H1 (cell line): Measurements from ENCODE around the gene KCNA2. TPM values are rescaled to one million over a fixed set of nuclear protein-coding genes. Genes with fewer than 3 reads are reported as not detected.

Experiments used
- CTCF ChIA-PET: fragments of 300-600 bp; sonication (Branson Sonifier 250); formaldehyde crosslinking; loops from one replicate; lab custom pipeline; 2021; ENCODE audit not compliant: partially characterized antibody; lab: Charles Lee
- POLR2A ChIA-PET: fragments of 300-600 bp; sonication (Branson Sonifier 250); formaldehyde crosslinking; loops from one replicate; lab custom pipeline; 2021; ENCODE audit warnings: inconsistent platforms; ENCODE audit not compliant: partially characterized antibody; lab: Charles Lee
- DNase-seq, 2 experiments: peaks; one replicate each; pipeline versions ENCODE4 v3.0.0 to v3.0.0-alpha.2; 2010 to 2022; ENCODE audit warnings: low spot score in 2 of 2, low read depth in 1 of 2, mixed read lengths in 1 of 2
- FAIRE-seq: peaks from 2 replicates; lab custom pipeline; 2011; peaks lifted over from hg19 to GRCh38; lab: Jason Lieb, UNC
- H2AFZ ChIP-seq: 2 replicates; pipeline ENCODE4 v1.8.1; 2012; ENCODE audit warnings: low read length, inconsistent platforms
- H2AK5ac ChIP-seq: 2 replicates; pipeline ENCODE4 v1.6.1; 2013; ENCODE audit warnings: low read depth, low read length
- H2BK120ac ChIP-seq: replicated peaks from 2 replicates; pipeline ENCODE3; 2013; ENCODE audit warnings: low read depth, low read length, inconsistent platforms
- H2BK12ac ChIP-seq: 2 replicates; pipeline ENCODE4 v1.6.1; 2013; ENCODE audit warnings: low read depth, low read length
- H2BK15ac ChIP-seq: 2 replicates; pipeline ENCODE4 v1.6.1; 2013; ENCODE audit warnings: low read length
- H2BK20ac ChIP-seq: 2 replicates; pipeline ENCODE4 v1.6.1; 2013; ENCODE audit warnings: low read length
- H2BK5ac ChIP-seq: 2 replicates; pipeline ENCODE4 v1.6.1; 2013; ENCODE audit warnings: low read depth, low read length
- H3K14ac ChIP-seq: 2 replicates; pipeline ENCODE4 v1.6.1; 2013; ENCODE audit warnings: inconsistent platforms; ENCODE audit not compliant: insufficient read length
- H3K18ac ChIP-seq: 2 replicates; pipeline ENCODE4 v1.6.1; 2013; ENCODE audit warnings: low read length; ENCODE audit errors: extremely low read depth
- H3K23ac ChIP-seq: 2 replicates; pipeline ENCODE4 v1.6.1; 2013; ENCODE audit warnings: inconsistent platforms; ENCODE audit not compliant: insufficient read length
- H3K23me2 ChIP-seq: 2 replicates; pipeline ENCODE4 v1.6.1; 2013; ENCODE audit warnings: low read depth, low read length
- H3K27ac ChIP-seq: 2 replicates; pipeline ENCODE4 v1.6.1; 2011; ENCODE audit warnings: low read depth, low read length, inconsistent platforms
- H3K27me3 ChIP-seq, 4 experiments: replicated peaks in 1 of 4; 1 replicate in 1 of 4; 2 replicates in 3 of 4; pipeline versions ENCODE4 v1.6.1 to v1.8.1; 2011 to 2013; ENCODE audit warnings: low read length in 3 of 4, mild to moderate bottlenecking in 3 of 4, inconsistent platforms in 2 of 4, mixed read lengths in 2 of 4, moderate library complexity in 1 of 4; ENCODE audit not compliant: control insufficient read depth in 3 of 4, insufficient read depth in 3 of 4; ENCODE audit errors: extremely low read depth in 1 of 4
- H3K36me3 ChIP-seq, 4 experiments: 2 replicates each; pipeline versions ENCODE4 v1.6.1 to v1.8.1; 2011 to 2013; ENCODE audit warnings: mild to moderate bottlenecking in 4 of 4, low read length in 3 of 4, moderate library complexity in 2 of 4, control low read depth in 1 of 4, inconsistent platforms in 1 of 4; ENCODE audit not compliant: insufficient read depth in 4 of 4, control insufficient read depth in 2 of 4
- H3K4ac ChIP-seq: replicated peaks from 2 replicates; pipeline ENCODE3; 2013; ENCODE audit warnings: low read length, low read depth, mixed read lengths, inconsistent platforms; ENCODE audit not compliant: insufficient read length
- H3K4me1 ChIP-seq, 4 experiments: replicated peaks in 1 of 4; 1 replicate in 1 of 4; 2 replicates in 3 of 4; pipeline versions ENCODE4 v1.6.1 to v1.8.1; 2011 to 2013; ENCODE audit warnings: low read length in 3 of 4, inconsistent platforms in 2 of 4, mixed read lengths in 1 of 4; ENCODE audit not compliant: insufficient read depth in 4 of 4, control insufficient read depth in 3 of 4
- H3K4me2 ChIP-seq, 2 experiments: 2 replicates each; pipeline versions ENCODE4 v1.6.1 to v1.8.1; 2011 to 2013; ENCODE audit warnings: low read depth in 2 of 2, low read length in 2 of 2, control low read depth in 1 of 2, inconsistent platforms in 1 of 2, mild to moderate bottlenecking in 1 of 2; ENCODE audit not compliant: insufficient read depth in 1 of 2
- H3K4me3 ChIP-seq, 4 experiments: fragments of 200-600, 300-600 bp in 1 of 4; sonication (generic), shearing (Covaris generic), sonication (Bioruptor Twin) in 1 of 4; 2 replicates each; pipeline versions ENCODE4 v1.5.1 to v1.8.1; 2011 to 2016; ENCODE audit warnings: low read length in 4 of 4, low read depth in 3 of 4, control low read depth in 2 of 4, inconsistent platforms in 2 of 4, mild to moderate bottlenecking in 2 of 4, mixed read lengths in 1 of 4, moderate library complexity in 1 of 4; ENCODE audit not compliant: insufficient read depth in 2 of 4; ENCODE audit errors: extremely low read depth in 1 of 4
- H3K56ac ChIP-seq: replicated peaks from 2 replicates; pipeline ENCODE3; 2013; ENCODE audit warnings: low read depth, mild to moderate bottlenecking, mixed read lengths, low read length, inconsistent platforms; ENCODE audit not compliant: insufficient read length
- H3K79me1 ChIP-seq: 2 replicates; pipeline ENCODE4 v1.6.1; 2013; ENCODE audit warnings: low read depth, low read length, control low read depth
- H3K79me2 ChIP-seq, 2 experiments: 2 replicates each; pipeline versions ENCODE4 v1.6.1 to v1.8.1; 2012 to 2013; ENCODE audit warnings: low read length in 2 of 2, mild to moderate bottlenecking in 2 of 2, inconsistent platforms in 1 of 2; ENCODE audit not compliant: insufficient read depth in 2 of 2, control insufficient read depth in 1 of 2
- H3K9ac ChIP-seq, 4 experiments: replicated peaks in 1 of 4; 1 replicate in 1 of 4; 2 replicates in 3 of 4; pipeline versions ENCODE4 v1.6.1 to v1.8.1; 2011 to 2013; ENCODE audit warnings: low read depth in 3 of 4, low read length in 3 of 4, control low read depth in 2 of 4, mild to moderate bottlenecking in 2 of 4, moderate library complexity in 2 of 4, inconsistent platforms in 1 of 4; ENCODE audit errors: extremely low read depth in 1 of 4
- H3K9me3 ChIP-seq, 2 experiments: 2 replicates each; pipeline versions ENCODE4 v1.6.1 to v1.8.1; 2012 to 2013; ENCODE audit warnings: mild to moderate bottlenecking in 2 of 2, moderate library complexity in 2 of 2, control low read depth in 1 of 2, inconsistent platforms in 1 of 2, low read depth in 1 of 2, low read length in 1 of 2, mixed read lengths in 1 of 2; ENCODE audit not compliant: insufficient read depth in 2 of 2
- H4K20me1 ChIP-seq, 2 experiments: replicated peaks in 1 of 2; 2 replicates each; pipeline versions ENCODE3 to v1.8.1; 2011 to 2013; ENCODE audit warnings: inconsistent platforms in 2 of 2, low read length in 2 of 2, mild to moderate bottlenecking in 1 of 2; ENCODE audit not compliant: insufficient read depth in 2 of 2, control insufficient read depth in 1 of 2
- H4K5ac ChIP-seq: 2 replicates; pipeline ENCODE4 v1.6.1; 2013; ENCODE audit warnings: low read length, low read depth, mixed read lengths, inconsistent platforms; ENCODE audit not compliant: insufficient read length
- H4K8ac ChIP-seq: 2 replicates; pipeline ENCODE4 v1.8.0; 2013; ENCODE audit warnings: mild to moderate bottlenecking, moderate library complexity, low read length, inconsistent platforms; ENCODE audit not compliant: insufficient read depth; ENCODE audit errors: extremely low read depth
- H4K91ac ChIP-seq: replicated peaks from 2 replicates; pipeline ENCODE3; 2013; ENCODE audit warnings: low read length, mixed read lengths, inconsistent platforms; ENCODE audit not compliant: insufficient read length
- ATF3 ChIP-seq: IDR thresholded peaks from 2 replicates; pipeline ENCODE4 v1.6.1; 2011; ENCODE audit warnings: low read depth, mild to moderate bottlenecking, low read length; ENCODE audit not compliant: insufficient read depth
- BCL11A ChIP-seq, 2 experiments: IDR thresholded peaks; one replicate each; pipeline ENCODE4 v1.6.1; 2011; ENCODE audit warnings: low read depth in 2 of 2, low read length in 2 of 2, mild to moderate bottlenecking in 2 of 2
- CEBPB ChIP-seq: IDR thresholded peaks from 2 replicates; pipeline ENCODE4 v1.6.1; 2012; ENCODE audit warnings: low read depth, low read length
- CHD2 ChIP-seq: IDR thresholded peaks from 2 replicates; pipeline ENCODE4 v1.6.1; 2012; ENCODE audit warnings: low read length, improper control_type of control experiment
- CREB1 ChIP-seq: IDR thresholded peaks from 2 replicates; pipeline ENCODE4 v1.6.1; 2012; ENCODE audit warnings: inconsistent platforms
- EGR1 ChIP-seq: IDR thresholded peaks from 2 replicates; pipeline ENCODE4 v1.6.1; 2011; ENCODE audit warnings: low read depth, low read length, borderline replicate concordance
- GABPA ChIP-seq: IDR thresholded peaks from 2 replicates; pipeline ENCODE4 v1.6.1; 2011; ENCODE audit warnings: mild to moderate bottlenecking, low read length, moderate library complexity, borderline replicate concordance; ENCODE audit not compliant: insufficient read depth
- JUND ChIP-seq: IDR thresholded peaks from 2 replicates; pipeline ENCODE4 v1.6.1; 2011; ENCODE audit warnings: mild to moderate bottlenecking, improper control_type of control experiment, low read length
- KDM1A ChIP-seq: fragments of 200-600, 300-600 bp; sonication (generic); IDR thresholded peaks from 2 replicates; pipeline ENCODE4 v1.7.1; 2016; ENCODE audit warnings: mild to moderate bottlenecking, low read length, borderline replicate concordance
- MAX ChIP-seq: IDR thresholded peaks from 2 replicates; pipeline ENCODE4 v1.6.1; 2012; ENCODE audit warnings: inconsistent platforms
- NRF1 ChIP-seq: IDR thresholded peaks from 2 replicates; pipeline ENCODE4 v1.6.1; 2011; ENCODE audit warnings: mild to moderate bottlenecking, low read depth, low read length, improper control_type of control experiment
- PHF8 ChIP-seq: fragments of 200-600 bp; sonication (generic); conservative IDR thresholded peaks from 2 replicates; pipeline ENCODE4 v1.7.1; 2012; ENCODE audit warnings: low read depth, mild to moderate bottlenecking, inconsistent platforms, low read length, moderate library complexity
- POLR2A ChIP-seq, 2 experiments: IDR thresholded peaks; 1 replicate in 1 of 2; 2 replicates in 1 of 2; pipeline ENCODE4 v1.6.1; 2011; ENCODE audit warnings: low read depth in 2 of 2, low read length in 2 of 2, mild to moderate bottlenecking in 2 of 2; ENCODE audit errors: control extremely low read depth in 1 of 2
- TAF1 ChIP-seq: IDR thresholded peaks from 2 replicates; pipeline ENCODE4 v1.6.1; 2011; ENCODE audit warnings: mild to moderate bottlenecking, low read depth, low read length
- TCF12 ChIP-seq: IDR thresholded peaks from 2 replicates; pipeline ENCODE4 v1.6.1; 2011; ENCODE audit warnings: low read depth, mild to moderate bottlenecking, low read length
- TEAD4 ChIP-seq: IDR thresholded peaks from 2 replicates; pipeline ENCODE4 v1.6.1; 2012; ENCODE audit warnings: low read depth, low read length, inconsistent platforms, mixed read lengths
- WGBS, 2 experiments: shearing (Covaris generic) in 1 of 2; methylation state at CpG; one replicate each; pipeline versions ENCODE4 v1.1.6 to v1.1.7; 2013 to 2015; ENCODE audit warnings: low lambda C conversion rate in 2 of 2, mixed read lengths in 2 of 2, inconsistent platforms in 1 of 2, low coverage in 1 of 2, missing lambda C conversion rate in 1 of 2; ENCODE audit not compliant: insufficient replicate concordance in 2 of 2, insufficient coverage in 1 of 2, insufficient read length in 1 of 2; ENCODE audit errors: extremely low coverage in 1 of 2, missing lambda C conversion rate in 1 of 2; 5-methylcytosine and 5-hydroxymethylcytosine counted together
- polyA plus RNA-seq, 7 experiments: library from polyadenylated mRNA; depleted of rRNA in 3 of 7; stranded (reverse) in 5 of 7; unstranded in 2 of 7; fragments of >200 nt in 5 of 7; fragments of 200-250 nt in 2 of 7; gene quantifications; 1 replicate in 5 of 7; 2 replicates in 1 of 7; 4 replicates in 1 of 7; pipeline versions ENCODE4 v1.2.1 to v1.2.3, GENCODE V29; 2011 to 2013; ENCODE audit warnings: missing spikeins in 2 of 7, mixed read lengths in 2 of 7
- total RNA-seq: library from RNA; stranded (reverse); fragmentation: NEBNext Ultra II Directional; extraction: Animal tissue kit (Norgen Biotek cat#: 25700); gene quantifications from 2 replicates; pipeline ENCODE4 v1.2.1, GENCODE V29; 2021

The KCNA2 gene
- total and polyA plus RNA-seq, 2 of the 8 experiments (the other 6 are each of a cell fraction or from before 2014, with no cell fraction given) = 0.26 to 0.78 TPM

- Histone ChIP-seq H3K9me3 (no peaks in the 10 kb centered on the region), H4K91ac (no peak overlapping the region), H3K79me2 (no peaks in the 10 kb centered on the region), H3K14ac (no peak overlapping the region), H2BK20ac (no peak overlapping the region), H3K36me3 (no peaks in the 10 kb centered on the region), H4K8ac (no peak overlapping the region), H2BK120ac (no peak overlapping the region), H3K4ac (no peak overlapping the region), H3K9ac (no peak overlapping the region), H3K23me2 (no peaks in the 10 kb centered on the region), H2BK5ac (no peak overlapping the region), H3K4me2 (no peak overlapping the region), H2BK15ac (no peak overlapping the region), H3K4me1 (no peaks in the 10 kb centered on the region), H2AK5ac (no peak overlapping the region), H3K56ac (no peak overlapping the region), H3K4me3 (no peak overlapping the region), H3K23ac (no peak overlapping the region), H4K5ac (no peak overlapping the region), H3K79me1 (no peaks in the 10 kb centered on the region), H4K20me1 (no peaks in the 10 kb centered on the region), H3K18ac (no peak overlapping the region), H2BK12ac (no peak overlapping the region), H3K27ac (no peak overlapping the region), H2AFZ (no peak overlapping the region), H3K27me3 (peaks cover 0 to 8% (median 0%) of the 10 kb centered on the region in 4 experiments; a peak in 1 of 7 replicates)
- no peak for FAIRE-seq
- no peak for DNase-seq
- ChIA-PET POLR2A (no interaction called here), CTCF (interaction anchor here (0.7 to 6.3 kb wide), 8 partner anchors 15 to 151 kb away, joined by 3 to 86 read pairs (median 6); no protein-coding TSS in a partner anchor)
- WGBS, 2 experiments = 87% methylated on average over 2 of the region's 2 CpGs; no CpG with 5 or more reads in 1 of the 2 experiments
- TF ChIP-seq JUND (no peak), EGR1 (no peak), KDM1A (no peak), NRF1 (no peak), GABPA (no peak), TAF1 (no peak), TEAD4 (no peak), CEBPB (no peak), CREB1 (no peak), TCF12 (no peak), MAX (no peak), ATF3 (no peak), BCL11A (IDR thresholded peaks at IDR 0.05; ENCODE audit: low read depth in 2 of 2, low read length in 2 of 2) (no peak), POLR2A (IDR thresholded peaks at IDR 0.05; ENCODE audit: control extremely low read depth in 1 of 2, low read depth in 2 of 2, low read length in 2 of 2) (no peak), CHD2 (no peak), PHF8 (no peak)
These were observed 29.3 kb upstream of the KCNA2 start for GRCh38 chr1:110635434-110635833.
